ENCODE results near the gene GID8.

Gene GID8

GRCh38 chr20:62972845-62973745 lies 35.1 kb downstream of the GID8 start:
- no peak for DNase-seq

GRCh38 chr20:62975251-62975760 lies 37.4 kb downstream of the GID8 start:
- DNase-seq, result no peak
- in situ Hi-C loops (cut with HindIII; ENCODE audit: low pct_ligation_motif_present, low pct_unique_long_range_greater_than_20kb, low sequenced_read_pairs), result no loop called here

More at GRCh38 chr20:62972845-62973745, 35.1 kb downstream of the GID8 start:
- in situ Hi-C loops (cut with HindIII; ENCODE audit: low pct_ligation_motif_present, low pct_unique_long_range_greater_than_20kb, low sequenced_read_pairs), result no loop called here

DNA sequence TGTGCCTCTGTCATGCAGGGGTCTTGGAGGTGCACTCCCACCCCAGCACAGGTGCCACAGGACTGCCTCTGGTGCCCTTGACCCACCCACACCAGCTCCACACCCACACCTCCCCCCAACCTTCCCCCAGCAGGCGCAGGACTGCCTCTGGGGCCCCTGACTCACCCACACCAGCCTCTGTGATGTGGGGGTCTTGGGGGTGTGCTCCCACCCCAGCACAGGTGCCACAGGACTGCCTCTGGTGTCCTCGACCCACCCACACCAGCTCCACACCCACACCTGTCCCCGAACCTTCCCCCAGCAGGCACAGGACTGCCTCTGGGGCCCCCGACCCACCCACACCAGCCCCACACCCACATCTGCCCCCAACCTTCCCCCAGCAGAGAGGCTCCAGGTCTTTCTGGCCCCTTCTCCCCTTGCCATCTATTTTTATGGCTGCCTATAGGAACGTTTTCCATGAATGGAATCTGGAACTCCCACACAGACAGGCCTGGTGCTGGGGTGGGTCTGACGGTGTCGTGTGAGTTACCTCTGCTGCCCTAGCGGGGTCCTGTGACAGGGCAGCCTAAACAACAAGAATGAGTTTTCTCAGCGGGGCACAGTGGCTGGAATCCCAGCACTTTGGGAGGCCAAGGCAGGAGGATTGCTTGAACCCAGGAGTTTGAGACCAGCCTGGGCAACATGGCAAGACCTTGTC lies 38.0 kb downstream of the GID8 start:
- no peak for DNase-seq
- in situ Hi-C loops (cut with HindIII; ENCODE audit: low pct_ligation_motif_present, low pct_unique_long_range_greater_than_20kb, low sequenced_read_pairs), result no loop called here

GRCh38 chr20:62976886-62977285 lies 38.9 kb downstream of the GID8 start:
- in situ Hi-C loops (cut with HindIII; ENCODE audit: low pct_ligation_motif_present, low pct_unique_long_range_greater_than_20kb, low sequenced_read_pairs), result no loop called here

DNA sequence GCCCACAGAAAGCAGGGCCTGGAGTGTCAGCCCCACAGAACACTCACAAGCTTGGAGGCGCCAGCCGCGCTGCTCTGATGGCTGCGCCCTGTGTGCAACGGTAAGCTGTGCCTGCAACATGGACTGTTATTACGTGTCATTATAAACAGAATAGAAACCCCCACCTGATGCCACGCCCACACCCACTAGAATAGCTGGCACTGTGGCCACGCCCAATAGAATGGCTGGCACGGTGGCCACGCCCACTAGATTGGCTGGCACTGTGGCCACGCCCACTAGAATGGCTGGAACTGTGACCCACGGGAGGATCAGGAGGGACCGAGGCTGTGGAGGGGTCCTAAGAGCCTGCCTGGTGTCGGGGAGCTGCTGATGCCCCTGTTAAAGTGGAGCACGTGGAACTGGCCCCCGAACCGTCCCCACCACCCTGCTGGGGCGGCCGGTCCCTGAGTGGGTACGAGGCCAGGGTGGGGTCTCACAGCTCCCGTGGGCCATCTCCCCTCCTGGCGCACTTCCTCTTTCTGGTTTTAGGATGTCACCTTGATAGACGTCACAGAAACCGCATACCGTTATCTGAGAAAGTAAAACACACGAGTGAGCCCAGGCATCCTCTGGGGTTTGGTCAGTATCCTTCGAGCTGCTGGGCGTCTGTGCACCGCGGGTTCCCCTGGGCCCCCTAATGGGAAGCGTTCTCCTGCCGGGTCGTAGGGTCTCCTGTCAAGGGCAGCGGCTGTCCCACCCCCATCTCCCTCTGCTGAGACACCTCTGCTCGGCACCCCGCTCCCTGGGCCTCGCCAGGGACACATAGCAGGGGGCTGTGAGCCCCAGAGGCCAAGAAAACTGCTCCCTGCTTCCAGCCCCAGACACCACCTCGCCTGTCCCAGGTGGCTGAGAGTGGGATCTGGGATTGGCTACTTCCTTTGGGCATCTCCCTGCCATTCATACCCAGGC lies 39.9 kb downstream of the GID8 start:
- in situ Hi-C loops (cut with HindIII; ENCODE audit: low pct_ligation_motif_present, low pct_unique_long_range_greater_than_20kb, low sequenced_read_pairs), result no loop called here
- DNase-seq, result no peak

More at GRCh38 chr20:62976886-62977285, 38.9 kb downstream of the GID8 start:
- DNase-seq, result no peak

DNA sequence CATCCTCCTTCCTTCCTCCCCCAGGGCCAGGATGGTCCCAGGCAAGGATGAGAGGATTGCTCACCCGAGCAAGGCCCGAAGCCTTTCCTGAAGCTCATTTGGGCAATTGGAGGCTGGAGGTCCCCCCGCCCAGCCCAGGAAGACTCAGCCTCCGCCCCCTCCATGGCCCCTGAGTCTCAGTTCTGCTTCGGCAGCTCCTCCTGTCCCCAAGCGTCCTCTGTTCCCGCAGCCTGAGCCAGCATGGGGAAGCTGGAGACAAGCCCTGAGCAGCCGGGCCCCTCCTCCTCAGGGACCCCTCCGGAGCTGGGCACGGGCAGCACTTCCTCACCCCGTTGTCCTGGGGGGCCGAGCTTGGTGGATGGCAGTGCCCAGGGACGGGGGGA lies 40.6 kb downstream of the GID8 start:
- DNase-seq, result no peak
- in situ Hi-C loops (cut with HindIII; ENCODE audit: low pct_ligation_motif_present, low pct_unique_long_range_greater_than_20kb, low sequenced_read_pairs), result no loop called here

GRCh38 chr20:62979310-62979709 lies 41.4 kb downstream of the GID8 start:
- DNase-seq, result no peak
- in situ Hi-C loops (cut with HindIII; ENCODE audit: low pct_ligation_motif_present, low pct_unique_long_range_greater_than_20kb, low sequenced_read_pairs), result no loop called here

DNA sequence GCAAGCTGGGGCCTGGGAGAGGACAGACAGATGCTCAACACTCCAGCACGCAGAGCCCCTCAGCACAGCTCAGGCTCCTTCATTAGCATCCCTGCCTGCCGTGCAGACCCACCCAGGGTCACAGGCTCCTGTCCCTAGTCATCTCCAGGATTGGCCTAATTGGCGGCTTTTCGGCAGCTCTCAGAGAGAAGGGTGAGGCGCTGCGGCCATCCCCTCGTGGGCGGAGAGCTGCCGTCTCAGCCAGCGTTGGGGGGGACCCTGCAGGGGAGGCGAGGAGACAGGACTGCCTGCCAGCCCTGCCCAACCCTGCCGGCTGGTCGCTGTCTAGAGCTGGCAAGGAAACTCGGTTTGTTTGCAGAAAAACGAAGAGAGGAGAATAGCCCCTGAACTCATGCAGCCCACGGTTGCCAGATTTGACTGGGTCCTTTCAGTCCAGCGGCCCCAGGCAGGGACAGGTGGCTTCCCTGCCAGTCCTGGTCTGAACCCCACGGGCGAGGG lies 42.0 kb downstream of the GID8 start:
- no peak for DNase-seq
- in situ Hi-C loops (cut with HindIII; ENCODE audit: low pct_ligation_motif_present, low pct_unique_long_range_greater_than_20kb, low sequenced_read_pairs), result no loop called here

DNA sequence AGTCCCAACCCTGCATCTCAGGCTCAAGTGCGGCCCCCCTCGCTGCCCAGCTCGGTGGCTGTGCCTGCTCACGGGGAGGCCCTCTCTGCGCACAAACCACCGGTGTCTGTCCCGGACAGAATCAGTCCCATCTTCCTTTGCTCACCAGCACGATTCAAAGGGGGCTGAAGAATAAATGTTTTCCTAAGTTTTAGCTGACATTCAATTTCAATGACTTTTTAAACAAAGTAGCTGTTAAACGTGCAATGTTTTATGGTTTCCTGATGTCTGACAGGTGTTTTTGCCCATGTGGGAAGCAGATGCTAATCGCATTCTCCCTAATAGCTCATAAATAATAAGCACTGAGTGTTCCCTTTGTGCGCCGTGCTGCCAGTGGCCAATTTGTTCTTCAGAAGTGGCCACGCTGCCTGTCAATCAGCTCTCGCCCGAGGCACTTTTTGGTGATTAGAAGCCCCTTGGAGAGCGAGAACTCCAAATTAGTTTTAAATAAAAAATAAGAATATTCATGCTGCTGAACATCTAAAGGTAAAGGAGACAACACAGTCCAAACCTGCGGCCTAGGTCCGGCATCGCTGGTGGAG lies 42.5 kb downstream of the GID8 start:
- no peak for DNase-seq
- in situ Hi-C loops (cut with HindIII; ENCODE audit: low pct_ligation_motif_present, low pct_unique_long_range_greater_than_20kb, low sequenced_read_pairs), result no loop called here

- in situ Hi-C loops (cut with HindIII; ENCODE audit: low pct_ligation_motif_present, low pct_unique_long_range_greater_than_20kb, low sequenced_read_pairs), result no loop called here
- DNase-seq, result no peak
These were observed 43.0 kb downstream of the GID8 start for GRCh38 chr20:62980970-62981369.

DNA sequence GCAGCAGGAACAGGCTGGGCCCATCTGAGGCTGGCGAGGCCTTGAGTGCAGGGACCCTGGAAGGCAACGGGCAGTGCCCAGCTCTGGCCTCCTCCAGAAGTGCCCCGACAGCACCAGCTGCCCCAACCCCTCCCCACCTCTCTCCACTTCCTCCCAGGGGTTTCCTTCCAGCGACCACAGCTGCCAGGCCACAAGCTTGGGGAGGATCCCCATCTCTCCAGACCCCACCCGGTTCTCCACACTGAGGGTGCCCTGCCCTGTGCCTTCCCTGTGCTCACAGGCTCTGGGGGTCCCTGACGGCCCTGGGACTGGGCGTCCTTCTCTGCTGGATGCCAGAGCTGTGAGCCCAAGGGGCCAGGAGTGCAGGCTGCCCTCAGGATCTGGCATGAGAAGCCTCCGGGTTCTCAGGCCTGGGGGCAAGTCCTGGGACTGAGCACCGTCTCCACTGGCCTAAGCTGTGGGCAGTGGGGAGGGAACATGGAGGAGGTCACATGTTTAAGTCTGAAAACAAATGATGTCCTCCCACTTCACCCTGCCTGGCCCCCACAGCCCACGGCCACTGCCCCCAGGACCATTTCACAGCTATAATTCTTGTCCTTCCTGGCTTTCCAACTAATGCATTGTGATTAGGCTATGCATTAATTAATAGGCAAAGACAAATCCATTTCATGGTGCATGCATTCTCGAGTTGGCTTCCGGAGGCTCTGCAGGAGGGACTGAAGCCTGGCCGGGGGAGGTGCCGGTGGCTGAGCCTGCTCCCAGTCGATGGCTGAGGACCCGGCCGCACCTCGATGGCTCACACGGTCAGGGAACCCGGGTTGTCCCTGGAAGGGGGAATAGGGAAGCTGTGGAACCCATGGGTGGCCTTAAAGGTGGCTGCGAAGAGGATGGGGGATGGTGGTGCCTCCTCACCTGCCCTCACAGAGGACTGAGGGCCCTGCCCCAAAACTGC lies 44.5 kb downstream of the GID8 start:
- DNase-seq, result no peak
- in situ Hi-C loops (cut with HindIII; ENCODE audit: low pct_ligation_motif_present, low pct_unique_long_range_greater_than_20kb, low sequenced_read_pairs), result no loop called here

DNA sequence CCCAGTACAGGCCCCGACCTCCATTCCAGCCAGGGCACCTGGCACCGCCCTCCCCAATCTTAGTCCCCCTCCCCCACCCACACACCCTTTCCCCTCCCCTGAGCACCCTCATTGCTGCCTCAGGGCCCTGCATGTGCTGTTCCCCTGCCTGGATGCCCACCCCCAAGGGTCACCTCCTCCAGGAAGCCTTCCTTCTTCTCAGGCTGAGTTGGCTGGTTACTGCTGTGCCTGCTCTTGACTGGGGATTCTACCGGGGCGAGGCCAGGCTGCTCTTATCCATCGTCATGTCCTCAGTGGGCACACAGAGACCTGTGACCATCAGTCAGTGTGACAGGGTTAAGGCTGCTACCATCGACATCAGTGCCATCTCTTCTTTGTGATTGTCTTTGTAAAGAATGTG lies 45.3 kb downstream of the GID8 start:
- no peak for DNase-seq
- in situ Hi-C loops (cut with HindIII; ENCODE audit: low pct_ligation_motif_present, low pct_unique_long_range_greater_than_20kb, low sequenced_read_pairs), result no loop called here

DNA sequence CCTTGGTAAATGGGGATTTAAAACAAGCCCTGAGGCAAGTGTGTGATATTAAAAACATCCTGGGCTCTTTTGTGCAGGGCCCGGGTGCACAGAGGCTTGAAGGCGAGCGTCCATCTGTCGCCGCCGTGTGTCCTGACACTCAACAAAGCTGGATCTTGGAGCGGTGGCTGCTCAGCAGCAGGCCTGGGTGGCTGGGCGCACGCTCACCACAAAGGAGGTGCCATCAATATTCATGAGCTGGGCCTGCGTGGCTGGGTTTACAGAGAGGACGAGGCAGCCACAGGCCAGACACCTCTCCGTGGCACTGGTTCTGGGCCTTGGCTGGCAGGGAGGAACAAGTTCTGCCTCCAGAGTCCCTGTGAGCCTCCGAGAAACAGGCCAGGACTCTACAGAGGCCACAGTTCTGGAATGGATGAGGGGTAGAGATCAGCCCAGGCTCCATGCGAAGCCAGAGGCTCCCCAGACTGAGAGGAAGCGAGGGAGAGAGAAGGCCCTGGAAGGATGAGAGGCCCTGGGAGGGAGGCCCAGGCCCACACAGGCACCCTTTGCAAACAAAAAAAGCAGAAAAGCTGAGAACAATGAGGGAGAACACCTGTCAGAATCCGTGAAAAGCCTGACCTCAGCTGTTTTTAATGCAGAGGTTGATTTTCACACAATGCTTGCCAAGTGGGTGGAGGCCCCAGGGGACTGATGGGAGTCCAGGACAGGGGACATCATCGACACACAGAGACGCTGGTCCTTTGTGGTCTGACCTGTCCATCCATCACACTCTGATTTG lies 46.9 kb downstream of the GID8 start:
- DNase-seq, result no peak
- in situ Hi-C loops (cut with HindIII; ENCODE audit: low pct_ligation_motif_present, low pct_unique_long_range_greater_than_20kb, low sequenced_read_pairs), result no loop called here

GRCh38 chr20:62985444-62985778 lies 47.5 kb downstream of the GID8 start:
- no peak for DNase-seq
- in situ Hi-C loops (cut with HindIII; ENCODE audit: low pct_ligation_motif_present, low pct_unique_long_range_greater_than_20kb, low sequenced_read_pairs), result no loop called here

GRCh38 chr20:62986257-62986800 lies 48.4 kb downstream of the GID8 start:
- no peak for DNase-seq
- in situ Hi-C loops (cut with HindIII; ENCODE audit: low pct_ligation_motif_present, low pct_unique_long_range_greater_than_20kb, low sequenced_read_pairs), result no loop called here

DNA sequence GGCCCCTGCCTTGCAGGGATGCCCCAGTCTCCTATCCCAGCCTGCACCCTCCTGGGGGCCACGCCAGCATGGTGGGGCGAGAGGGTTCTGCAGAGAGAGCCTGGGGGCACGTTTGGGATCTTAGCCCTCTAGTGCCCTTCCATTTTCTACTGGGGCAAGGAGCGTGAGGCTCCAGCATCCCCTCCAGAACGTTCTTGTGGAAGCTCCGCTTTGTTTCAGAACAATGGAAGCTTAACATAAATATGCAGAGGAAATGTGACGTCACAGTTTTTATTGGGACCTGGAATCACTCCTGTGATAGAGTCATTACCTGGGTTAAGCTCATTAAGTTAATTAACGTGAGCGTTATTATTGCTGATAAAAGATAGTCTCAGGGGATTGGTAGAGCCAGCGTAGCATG lies 49.2 kb downstream of the GID8 start:
- DNase-seq, result no peak
- in situ Hi-C loops (cut with HindIII; ENCODE audit: low pct_ligation_motif_present, low pct_unique_long_range_greater_than_20kb, low sequenced_read_pairs), result no loop called here

Data from ACHN (cell line).